Upper lobe of left lung (tissue), 4 donors: ENCODE data around the gene HENMT1.

ENCODE experiments used
- EP300 ChIP-seq, 4 donors: sonication (generic); formaldehyde crosslinking; IDR thresholded peaks; one replicate each; pipeline ENCODE4 v1.5.1; 2017; ENCODE audit warnings: antibody characterized with exemption in 4 of 4, control low read depth in 2 of 4
- POLR2A ChIP-seq, 4 donors: fragments of 450-650 bp; IDR thresholded peaks; one replicate each; pipeline ENCODE4 v1.5.1; 2016 to 2017; ENCODE audit warnings: antibody characterized with exemption in 4 of 4, mild to moderate bottlenecking in 2 of 4
- POLR2AphosphoS5 ChIP-seq, 2 donors: sonication (generic); formaldehyde crosslinking; IDR thresholded peaks; one replicate each; pipeline ENCODE4 v1.5.1; 2017; ENCODE audit warnings: antibody characterized with exemption in 2 of 2
- TF ChIP-seq, protein P1 (sequence below), 6 experiments: fragments of 450-650 bp in 4 of 6; fragments of 200-600 bp in 2 of 6; sonication (generic) in 2 of 6; IDR thresholded peaks; one replicate each; pipeline ENCODE4 v1.5.1; 2016 to 2019; ENCODE audit warnings: antibody characterized with exemption in 6 of 6

DNA sequence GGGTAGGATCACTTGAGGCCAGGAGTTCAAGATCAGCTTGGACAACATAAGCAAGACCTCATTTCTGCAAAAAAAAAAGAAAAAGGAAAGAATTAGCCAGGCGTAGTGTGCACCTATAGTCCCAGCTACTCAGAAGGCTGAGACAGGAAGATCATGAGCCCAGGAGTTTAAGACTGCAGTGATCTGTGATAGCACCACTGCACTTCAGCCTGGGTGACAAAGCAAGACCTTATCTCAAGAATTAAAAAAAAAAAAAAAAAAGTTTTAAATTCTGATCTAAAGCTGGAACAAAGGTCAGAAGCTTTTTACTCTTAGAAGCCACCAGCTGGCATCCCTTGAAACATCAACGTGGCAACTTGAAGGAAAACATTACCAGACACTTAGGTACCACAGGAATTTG, 45.3 kb downstream of the HENMT1 start:
- TF ChIP-seq POLR2AphosphoS5 (IDR thresholded peaks at IDR 0.05) (no peak), EP300 (IDR thresholded peaks at IDR 0.05) (no peak), POLR2A (IDR thresholded peaks at IDR 0.05) (no peak)
- TF ChIP-seq, protein P1, sequence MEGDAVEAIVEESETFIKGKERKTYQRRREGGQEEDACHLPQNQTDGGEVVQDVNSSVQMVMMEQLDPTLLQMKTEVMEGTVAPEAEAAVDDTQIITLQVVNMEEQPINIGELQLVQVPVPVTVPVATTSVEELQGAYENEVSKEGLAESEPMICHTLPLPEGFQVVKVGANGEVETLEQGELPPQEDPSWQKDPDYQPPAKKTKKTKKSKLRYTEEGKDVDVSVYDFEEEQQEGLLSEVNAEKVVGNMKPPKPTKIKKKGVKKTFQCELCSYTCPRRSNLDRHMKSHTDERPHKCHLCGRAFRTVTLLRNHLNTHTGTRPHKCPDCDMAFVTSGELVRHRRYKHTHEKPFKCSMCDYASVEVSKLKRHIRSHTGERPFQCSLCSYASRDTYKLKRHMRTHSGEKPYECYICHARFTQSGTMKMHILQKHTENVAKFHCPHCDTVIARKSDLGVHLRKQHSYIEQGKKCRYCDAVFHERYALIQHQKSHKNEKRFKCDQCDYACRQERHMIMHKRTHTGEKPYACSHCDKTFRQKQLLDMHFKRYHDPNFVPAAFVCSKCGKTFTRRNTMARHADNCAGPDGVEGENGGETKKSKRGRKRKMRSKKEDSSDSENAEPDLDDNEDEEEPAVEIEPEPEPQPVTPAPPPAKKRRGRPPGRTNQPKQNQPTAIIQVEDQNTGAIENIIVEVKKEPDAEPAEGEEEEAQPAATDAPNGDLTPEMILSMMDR (IDR thresholded peaks at IDR 0.05) = no peak
